GM04504 (cell line): ENCODE data around the gene UBR1.
"Not testable (repeated sequence)": the region's sequence is repeated elsewhere in the genome, so short reads cannot be mapped to it uniquely, and the experiment has no call there.

ENCODE experiments used
- DNase-seq: peaks from one replicate; pipeline ENCODE4 v3.0.0-alpha.2; 2012; ENCODE audit warnings: low read depth

The UBR1 gene

DNA sequence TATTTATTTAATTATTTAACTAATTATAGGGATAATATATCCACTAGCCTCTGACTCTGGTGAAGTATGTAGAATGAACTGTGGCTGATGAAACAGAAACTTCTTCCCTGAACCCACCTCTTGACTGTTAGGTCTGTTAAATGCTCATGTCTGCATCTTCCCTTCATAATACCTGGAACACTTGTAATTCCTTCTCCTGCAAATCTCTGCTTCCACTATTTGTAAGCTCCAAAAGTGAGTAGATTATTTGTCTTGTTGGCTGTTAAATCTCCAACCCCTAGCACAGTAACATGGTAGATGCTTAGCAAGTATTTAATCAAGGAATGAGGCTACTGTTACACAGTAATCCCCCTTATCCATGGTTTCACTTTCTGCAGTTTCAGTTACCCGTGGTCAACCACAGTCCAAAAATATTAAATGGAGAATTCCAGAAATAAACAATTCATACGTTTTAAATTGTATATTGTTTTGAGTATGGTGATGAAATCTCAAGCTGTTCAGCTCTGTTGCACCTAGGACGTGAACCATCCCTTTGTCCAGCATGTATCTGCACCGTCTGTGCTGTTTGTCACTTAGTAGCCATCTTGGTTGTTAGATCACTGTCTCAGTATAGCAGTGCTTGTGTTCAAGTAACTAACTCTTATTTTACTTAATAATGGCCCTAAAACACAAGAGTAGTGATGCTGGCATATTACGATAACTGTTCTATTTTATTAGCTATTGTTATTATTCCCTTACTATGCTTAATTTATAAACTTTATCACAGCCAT lies 190.9 kb downstream of the UBR1 start:
- no peak for DNase-seq

GRCh38 chr15:42911058-42911592 lies 194.7 kb downstream of the UBR1 start:
- no peak for DNase-seq

DNA sequence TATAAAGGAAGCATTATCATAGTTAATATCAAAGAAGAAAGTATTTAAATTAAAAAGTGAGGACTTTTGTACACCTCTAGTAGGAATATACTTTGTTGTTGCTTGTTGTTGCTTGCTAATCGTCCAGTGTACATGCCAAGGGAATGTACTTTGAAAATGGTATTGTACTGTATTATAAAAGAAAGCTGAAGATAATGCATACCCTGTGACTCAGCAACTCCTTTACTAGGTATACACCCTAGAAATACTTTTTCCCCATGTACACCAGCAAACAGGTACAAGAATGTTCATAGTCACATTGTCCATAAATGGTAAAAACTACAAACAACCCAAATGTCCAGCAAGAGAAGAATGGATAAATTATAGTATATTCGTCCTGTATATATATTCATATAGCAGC lies 197.3 kb downstream of the UBR1 start:
- DNase-seq = no peak

- no peak for DNase-seq
Measured at GRCh38 chr15:42903388-42904324, 202.2 kb downstream of the UBR1 start.

DNA sequence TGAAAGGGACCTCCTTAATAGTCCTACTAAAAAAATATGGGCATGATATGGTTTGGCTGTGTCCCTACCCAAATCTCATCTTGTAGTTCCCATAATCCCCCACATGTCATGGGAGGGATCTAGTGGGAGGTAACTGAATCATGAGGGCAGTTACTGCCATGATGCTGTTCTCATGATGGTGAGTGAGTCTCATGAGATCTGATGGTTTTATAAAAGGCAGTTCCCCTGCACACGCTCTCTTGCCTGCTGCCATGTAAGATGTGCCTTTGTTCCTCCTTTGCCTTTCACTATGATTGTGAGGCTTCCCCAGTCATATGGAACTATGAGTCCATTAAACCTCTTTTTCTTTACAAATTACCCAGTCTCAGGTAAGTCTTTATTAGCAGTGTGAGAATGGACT lies 211.9 kb downstream of the UBR1 start:
- not testable (repeated sequence) for DNase-seq
